Vagina (tissue), 2 donors: Measurements from ENCODE around the gene SUMF1. TPM values are rescaled to one million over a fixed set of nuclear protein-coding genes. Genes with fewer than 3 reads are reported as not detected.
A peak's percentile ranks its signal among the peaks of the same experiment; 100 is the strongest.

Source experiments
- DNase-seq, 2 donors: peaks; one replicate each; pipeline ENCODE4 v3.0.0-alpha.2; 2017; ENCODE audit errors: extremely low spot score in 2 of 2
- H3K27ac ChIP-seq: fragments of 200-600 bp; sonication (generic); one replicate; pipeline ENCODE4 v1.5.1; 2019
- H3K27me3 ChIP-seq: fragments of 200-600 bp; sonication (generic); one replicate; pipeline ENCODE4 v1.5.1; 2019
- H3K36me3 ChIP-seq, 2 donors: fragments of 200-600 bp; sonication (generic); one replicate each; pipeline ENCODE4 v1.5.1; 2017 to 2019
- H3K4me1 ChIP-seq: fragments of 200-600 bp; sonication (generic); one replicate; pipeline ENCODE4 v1.5.1; 2019
- H3K4me3 ChIP-seq, 2 donors: fragments of 200-600 bp; sonication (generic); 1 replicate in 1 of 2; 2 replicates in 1 of 2; pipeline ENCODE4 v1.5.1; 2016 to 2019
- H3K9me3 ChIP-seq: fragments of 200-600 bp; sonication (generic); one replicate; pipeline ENCODE4 v1.5.1; 2019
- POLR2A ChIP-seq, 2 donors: fragments of 450-650 bp; IDR thresholded peaks; one replicate each; pipeline ENCODE4 v1.6.1; 2017; ENCODE audit warnings: antibody characterized with exemption in 2 of 2, mild to moderate bottlenecking in 2 of 2, moderate library complexity in 2 of 2
- POLR2AphosphoS5 ChIP-seq, 2 donors: sonication (generic); formaldehyde crosslinking; IDR thresholded peaks; one replicate each; pipeline ENCODE4 v1.9.0; 2017; ENCODE audit warnings: antibody characterized with exemption in 2 of 2, mild to moderate bottlenecking in 2 of 2, low read depth in 1 of 2; ENCODE audit not compliant: insufficient read depth in 1 of 2
- intact Hi-C: fragments of 100-400 bp; cut with DNase I; formaldehyde crosslinking; loops from one replicate; pipeline ENCODE4 v1.15.1; 2023
- total RNA-seq: library from RNA; depleted of rRNA; stranded (reverse); fragments of >200 nt; gene quantifications from one replicate; pipeline ENCODE4 v1.2.3, GENCODE V29; 2016
- TF ChIP-seq, protein P1 (sequence below), 3 experiments: fragments of 450-650 bp in 2 of 3; fragments of 200-600 bp in 1 of 3; sonication (generic) in 1 of 3; IDR thresholded peaks; one replicate each; pipeline ENCODE4 v1.5.1; 2017 to 2019; ENCODE audit warnings: antibody characterized with exemption in 3 of 3, mild to moderate bottlenecking in 2 of 3, moderate library complexity in 2 of 3

SUMF1 gene
- total RNA-seq, 1 donor from 2014 or later, result 65.6 TPM

DNA sequence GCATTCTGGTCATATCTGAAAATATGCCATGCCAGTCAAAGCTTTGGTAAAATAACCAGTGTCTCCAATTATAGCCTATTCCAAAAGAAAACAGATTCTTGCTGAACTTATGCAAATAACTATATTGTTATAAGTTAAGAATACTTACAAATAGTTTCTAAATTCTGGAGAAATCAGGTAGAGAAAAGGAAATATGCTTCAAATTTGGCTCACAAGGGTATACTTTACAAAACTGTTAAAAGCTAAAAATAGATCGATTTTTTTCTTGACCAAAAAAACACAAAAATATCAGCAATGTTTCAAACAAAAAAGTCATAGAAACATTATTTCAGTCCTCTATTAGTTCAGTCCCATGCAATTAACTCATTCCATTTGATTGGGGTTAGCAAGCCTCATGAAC lies 140.2 kb downstream of the SUMF1 start:
- Histone ChIP-seq H3K27ac (peak overlapping the region; percentile 5), H3K9me3 (no peaks in the 10 kb centered on the region), H3K27me3 (no peaks in the 10 kb centered on the region), H3K4me3 (no peak overlapping the region), H3K4me1 (peaks cover 25% of the 10 kb centered on the region), H3K36me3 (no peaks in the 10 kb centered on the region)
- DNase-seq, result no peak
- intact Hi-C loops, result no loop called here
- TF ChIP-seq POLR2A (IDR thresholded peaks at IDR 0.05) (no peak), POLR2AphosphoS5 (IDR thresholded peaks at IDR 0.05; ENCODE audit: insufficient read depth in 1 of 2, low read depth in 1 of 2) (no peak)
- TF ChIP-seq, protein P1, sequence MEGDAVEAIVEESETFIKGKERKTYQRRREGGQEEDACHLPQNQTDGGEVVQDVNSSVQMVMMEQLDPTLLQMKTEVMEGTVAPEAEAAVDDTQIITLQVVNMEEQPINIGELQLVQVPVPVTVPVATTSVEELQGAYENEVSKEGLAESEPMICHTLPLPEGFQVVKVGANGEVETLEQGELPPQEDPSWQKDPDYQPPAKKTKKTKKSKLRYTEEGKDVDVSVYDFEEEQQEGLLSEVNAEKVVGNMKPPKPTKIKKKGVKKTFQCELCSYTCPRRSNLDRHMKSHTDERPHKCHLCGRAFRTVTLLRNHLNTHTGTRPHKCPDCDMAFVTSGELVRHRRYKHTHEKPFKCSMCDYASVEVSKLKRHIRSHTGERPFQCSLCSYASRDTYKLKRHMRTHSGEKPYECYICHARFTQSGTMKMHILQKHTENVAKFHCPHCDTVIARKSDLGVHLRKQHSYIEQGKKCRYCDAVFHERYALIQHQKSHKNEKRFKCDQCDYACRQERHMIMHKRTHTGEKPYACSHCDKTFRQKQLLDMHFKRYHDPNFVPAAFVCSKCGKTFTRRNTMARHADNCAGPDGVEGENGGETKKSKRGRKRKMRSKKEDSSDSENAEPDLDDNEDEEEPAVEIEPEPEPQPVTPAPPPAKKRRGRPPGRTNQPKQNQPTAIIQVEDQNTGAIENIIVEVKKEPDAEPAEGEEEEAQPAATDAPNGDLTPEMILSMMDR (IDR thresholded peaks at IDR 0.05), result no peak

DNA sequence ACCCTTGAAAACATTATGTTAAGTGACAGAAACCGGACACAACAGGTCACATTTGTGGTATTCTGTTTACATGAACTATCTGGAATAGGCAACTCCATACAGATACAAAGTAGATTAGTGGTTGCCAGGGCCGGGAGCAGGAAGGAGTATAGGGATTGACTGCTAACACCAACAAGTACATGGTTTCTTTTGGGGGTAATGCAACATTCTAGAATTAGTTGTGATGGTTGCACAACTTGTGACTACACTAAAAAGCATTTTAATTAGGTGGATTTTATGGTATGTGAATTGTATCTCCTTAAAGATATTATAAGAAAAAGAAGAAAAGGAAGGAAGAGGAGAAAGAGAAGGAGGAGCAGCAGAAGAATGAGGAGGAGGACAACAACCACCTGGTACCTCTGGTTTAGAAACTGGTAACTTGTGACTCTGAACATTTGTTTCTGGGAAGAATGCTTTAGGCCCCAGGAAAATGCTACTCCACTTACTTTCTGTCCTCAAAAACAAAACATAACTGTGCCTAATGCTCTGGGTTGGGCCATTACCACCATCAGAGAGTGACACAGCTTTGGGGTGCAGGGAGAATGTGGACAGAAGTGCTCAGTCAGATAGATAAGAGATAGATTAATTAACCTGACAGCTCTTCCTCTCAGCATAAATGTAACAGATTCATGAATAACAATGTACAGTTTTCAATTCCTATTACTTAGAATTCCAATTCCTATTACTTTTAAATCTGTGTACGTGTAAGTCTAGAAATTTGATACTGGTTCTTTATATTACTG lies 143.6 kb downstream of the SUMF1 start:
- TF ChIP-seq, protein P1 (IDR thresholded peaks at IDR 0.05), result no peak
- no peak for TF ChIP-seq POLR2A (IDR thresholded peaks at IDR 0.05)
- no peak for TF ChIP-seq POLR2AphosphoS5 (IDR thresholded peaks at IDR 0.05; ENCODE audit: insufficient read depth in 1 of 2, low read depth in 1 of 2)
- H3K4me1 ChIP-seq, result peaks cover 47% of the 10 kb centered on the region
- no peak overlapping the region for H3K4me3 ChIP-seq
- no peak for DNase-seq
- H3K36me3 ChIP-seq, result no peaks in the 10 kb centered on the region
- no peaks in the 10 kb centered on the region for H3K9me3 ChIP-seq
- intact Hi-C loops, result no loop called here
- H3K27me3 ChIP-seq, result no peaks in the 10 kb centered on the region
- peak overlapping the region; percentile 49 for H3K27ac ChIP-seq

DNA sequence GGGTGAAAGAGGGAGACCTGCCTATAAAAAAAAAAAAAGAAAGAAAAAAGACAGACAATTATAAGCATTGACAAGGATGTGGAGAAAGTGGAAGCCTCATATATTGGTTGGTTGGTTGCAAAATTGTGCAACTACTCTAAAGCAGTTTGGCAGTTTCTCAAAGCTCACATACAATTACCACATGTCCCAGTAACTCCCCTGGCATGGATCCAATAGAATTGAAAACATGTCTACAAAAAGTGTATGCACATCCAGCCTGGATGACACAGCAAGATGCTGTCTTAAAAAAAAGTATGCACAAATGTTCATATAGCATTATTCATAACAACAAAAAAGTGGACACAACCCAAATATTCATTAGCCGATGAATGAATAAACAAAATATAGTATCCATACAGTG lies 144.4 kb downstream of the SUMF1 start:
- intact Hi-C loops, result no loop called here
- DNase-seq, result no peak
- H3K27ac ChIP-seq, result no peak overlapping the region
- TF ChIP-seq POLR2A (IDR thresholded peaks at IDR 0.05) (no peak), POLR2AphosphoS5 (IDR thresholded peaks at IDR 0.05; ENCODE audit: insufficient read depth in 1 of 2, low read depth in 1 of 2) (peak in 1 of 2 donors; percentile 73)
- TF ChIP-seq, protein P1 (IDR thresholded peaks at IDR 0.05), result no peak
- H3K9me3 ChIP-seq, result no peaks in the 10 kb centered on the region
- H3K4me3 ChIP-seq, result no peak overlapping the region
- no peaks in the 10 kb centered on the region for H3K27me3 ChIP-seq
- H3K36me3 ChIP-seq, result no peaks in the 10 kb centered on the region
- H3K4me1 ChIP-seq, result peaks cover 47% of the 10 kb centered on the region

DNA sequence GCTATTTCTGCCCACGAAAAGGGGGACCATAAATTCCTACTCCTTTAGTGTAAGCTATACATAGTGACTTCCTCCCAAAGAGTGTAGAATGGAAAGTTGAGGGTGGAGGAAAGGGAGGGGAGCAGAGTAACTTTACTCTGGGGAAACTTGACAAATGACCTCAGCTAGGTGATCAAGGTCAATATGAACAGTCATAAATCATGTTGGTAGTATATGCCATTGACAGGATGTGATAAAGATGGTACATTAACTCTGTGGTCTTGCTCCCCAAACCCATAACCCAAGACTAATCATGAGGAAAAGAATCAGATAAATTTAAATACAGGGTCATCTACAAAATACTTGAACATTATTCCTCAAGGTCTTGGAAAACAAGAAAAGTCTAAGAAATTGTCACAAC lies 145.3 kb downstream of the SUMF1 start:
- Histone ChIP-seq H3K4me3 (no peak overlapping the region), H3K36me3 (peaks cover 0 to 3% of the 10 kb centered on the region in 2 donors), H3K9me3 (no peaks in the 10 kb centered on the region), H3K27ac (no peak overlapping the region), H3K4me1 (peaks cover 43% of the 10 kb centered on the region), H3K27me3 (no peaks in the 10 kb centered on the region)
- no peak for DNase-seq
- intact Hi-C loops, result no loop called here
- TF ChIP-seq, protein P1 (IDR thresholded peaks at IDR 0.05), result no peak
- TF ChIP-seq POLR2AphosphoS5 (IDR thresholded peaks at IDR 0.05; ENCODE audit: insufficient read depth in 1 of 2, low read depth in 1 of 2) (no peak), POLR2A (IDR thresholded peaks at IDR 0.05) (no peak)
